Left cardiac atrium (tissue), 4 donors: ENCODE data around the gene BID. TPM values are rescaled to one million over a fixed set of nuclear protein-coding genes. Genes with fewer than 3 reads are reported as not detected.

ENCODE experiments used
- ATAC-seq, 2 donors: fragments of 200-7000 bp; cut with Tn5 transposase; one replicate each; pipeline ENCODE4 v1.9.1; 2020; ENCODE audit warnings: mild to moderate bottlenecking in 2 of 2, moderate library complexity in 2 of 2
- DNase-seq: peaks from one replicate; pipeline ENCODE4 v3.0.0-alpha.2; 2020
- intact Hi-C, 2 donors: fragments of 100-400 bp; cut with DNase I; formaldehyde crosslinking; loops; one replicate each; pipeline versions ENCODE4 v1.14.1 to v1.15.1; 2022 to 2023
- total RNA-seq, 2 donors: library from RNA; stranded (reverse); fragmentation: NEBNext Ultra II Directional; extraction: Animal tissue kit (Norgen Biotek cat#: 25700); gene quantifications; one replicate each; pipeline ENCODE4 v1.2.1, GENCODE V29; 2021
- donor health status: DM: no; HTN: yes; CAD: no.
- donor health status: DM: no; HTN: yes; CAD: no; lungs with severe emphysema.
- donor health status: DM: yes; HTN: yes; CAD: no.
- donor health status: Dilated cardiomyopathy.

Gene BID
- total RNA-seq, 2 donors from 2014 or later: 14.1 to 15.4 TPM

DNA sequence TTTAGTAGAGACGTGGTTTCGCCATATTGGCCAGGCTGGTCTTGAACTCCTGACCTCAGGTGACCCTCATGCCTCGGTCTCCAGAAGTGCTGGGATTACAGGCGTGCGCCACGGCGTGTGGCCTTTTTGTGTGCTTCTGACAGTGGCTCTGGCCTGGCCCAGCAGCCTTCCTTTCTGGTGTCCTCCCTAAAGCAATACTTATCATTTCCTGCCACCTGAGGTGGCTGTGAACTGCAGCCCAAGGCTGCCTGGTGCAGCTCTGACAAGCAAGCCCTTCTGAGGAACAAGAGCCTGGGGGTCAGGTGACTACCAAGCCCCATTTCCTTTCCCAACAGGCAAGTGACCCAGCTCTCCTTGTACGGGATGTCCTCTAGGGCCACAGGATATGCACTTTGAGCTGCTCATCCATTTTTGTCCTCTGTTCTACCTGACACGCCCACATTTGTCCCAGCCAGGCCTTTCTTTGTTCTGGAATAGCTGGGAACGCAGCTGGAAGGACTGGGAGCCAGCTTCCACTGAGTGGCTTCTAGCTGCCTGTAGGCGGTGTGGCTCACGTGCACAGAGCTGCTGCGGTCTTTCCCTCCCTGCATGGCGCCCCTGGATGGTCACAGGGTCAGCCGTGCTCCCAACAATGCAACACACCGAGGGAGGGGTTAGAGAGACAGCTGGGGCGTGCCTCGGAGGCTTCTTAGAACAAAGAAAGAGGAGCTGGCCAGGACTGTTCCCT, 12.3 kb upstream of the BID start:
- intact Hi-C loops: loop anchor here in 1 of 2 donors (5.0 kb wide), 1 partner anchor 229 kb away; no protein-coding TSS in a partner anchor
- ATAC-seq (peak; percentile 47 to 66), DNase-seq (peak; percentile 76)

DNA sequence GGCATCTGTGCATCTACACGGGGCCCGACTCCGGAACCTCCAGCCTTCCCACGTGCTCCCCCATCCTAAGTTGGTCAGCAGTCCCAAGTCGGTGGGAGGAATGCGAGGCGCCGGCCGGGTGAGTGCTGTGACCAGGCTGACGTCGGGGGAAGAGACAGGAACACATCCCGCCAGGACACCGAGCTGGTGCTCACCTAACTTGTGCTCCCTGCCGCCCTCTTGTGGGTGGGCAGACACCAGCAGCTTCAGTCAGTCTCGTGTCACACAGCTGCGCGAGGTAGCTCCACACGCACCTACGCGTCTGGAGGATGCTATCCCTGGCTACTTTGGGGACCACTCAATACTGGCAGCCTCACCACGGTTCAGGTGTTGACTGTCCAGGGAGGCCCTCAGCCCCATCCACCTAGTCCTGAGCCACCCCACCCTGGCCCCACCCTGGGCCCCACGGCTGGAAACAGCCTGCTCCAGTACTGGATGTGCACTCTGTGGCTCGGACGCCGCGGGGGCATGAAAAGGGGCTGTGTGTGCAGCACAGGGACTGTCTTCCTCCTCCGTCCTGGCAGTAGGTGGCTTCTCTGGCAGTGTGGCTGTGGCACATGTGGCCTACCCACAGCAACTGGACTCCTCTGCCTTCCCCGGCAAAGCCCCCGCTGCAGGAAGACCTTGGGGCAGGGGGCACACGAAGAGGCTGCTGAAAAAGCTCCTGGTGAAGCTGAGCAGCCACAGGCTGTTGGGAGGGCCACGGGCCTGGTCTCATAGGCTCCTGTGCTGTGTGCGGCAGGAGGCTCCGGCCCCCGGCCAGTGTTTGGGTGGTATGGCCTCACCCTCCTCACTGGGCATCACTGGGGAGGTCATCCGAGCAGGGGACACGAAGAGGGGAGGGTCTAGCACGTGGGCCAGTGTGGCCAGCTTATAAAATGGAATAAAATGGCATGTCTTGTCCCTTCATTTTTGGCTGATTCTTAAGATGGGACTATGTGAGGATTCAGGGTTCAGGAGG, 11.2 kb upstream of the BID start:
- DNase-seq: peak; percentile 59
- intact Hi-C loops: loop anchor here in 1 of 2 donors (5.0 kb wide), 1 partner anchor 228 kb away; no protein-coding TSS in a partner anchor

DNA sequence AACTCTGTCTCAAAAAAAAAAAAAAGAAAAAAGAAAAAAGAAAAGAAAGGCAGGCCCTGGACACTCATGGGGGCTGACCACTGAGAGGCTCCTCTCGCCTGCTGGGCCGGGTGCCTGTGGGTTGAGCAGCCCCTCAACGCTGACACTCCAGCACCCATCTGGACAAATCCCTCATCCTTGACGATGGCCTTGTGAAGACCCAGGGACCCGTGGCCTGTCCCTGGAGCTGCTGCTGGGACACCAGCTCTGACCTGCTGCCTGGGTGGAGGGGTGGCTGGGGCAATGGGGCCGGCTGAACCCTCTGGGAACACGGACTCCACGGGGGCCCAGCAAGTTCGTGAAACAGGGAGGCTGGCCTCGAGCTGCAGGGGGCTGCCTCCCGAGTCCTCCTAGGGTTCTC, 10.5 kb upstream of the BID start:
- DNase-seq (no peak), ATAC-seq (no peak)
- intact Hi-C loops: loop anchor here in 1 of 2 donors (5.0 kb wide), 1 partner anchor 227 kb away; no protein-coding TSS in a partner anchor

More for the DNA sequence above, 11.2 kb upstream of the BID start:
- ATAC-seq: peak; percentile 13 to 32

DNA sequence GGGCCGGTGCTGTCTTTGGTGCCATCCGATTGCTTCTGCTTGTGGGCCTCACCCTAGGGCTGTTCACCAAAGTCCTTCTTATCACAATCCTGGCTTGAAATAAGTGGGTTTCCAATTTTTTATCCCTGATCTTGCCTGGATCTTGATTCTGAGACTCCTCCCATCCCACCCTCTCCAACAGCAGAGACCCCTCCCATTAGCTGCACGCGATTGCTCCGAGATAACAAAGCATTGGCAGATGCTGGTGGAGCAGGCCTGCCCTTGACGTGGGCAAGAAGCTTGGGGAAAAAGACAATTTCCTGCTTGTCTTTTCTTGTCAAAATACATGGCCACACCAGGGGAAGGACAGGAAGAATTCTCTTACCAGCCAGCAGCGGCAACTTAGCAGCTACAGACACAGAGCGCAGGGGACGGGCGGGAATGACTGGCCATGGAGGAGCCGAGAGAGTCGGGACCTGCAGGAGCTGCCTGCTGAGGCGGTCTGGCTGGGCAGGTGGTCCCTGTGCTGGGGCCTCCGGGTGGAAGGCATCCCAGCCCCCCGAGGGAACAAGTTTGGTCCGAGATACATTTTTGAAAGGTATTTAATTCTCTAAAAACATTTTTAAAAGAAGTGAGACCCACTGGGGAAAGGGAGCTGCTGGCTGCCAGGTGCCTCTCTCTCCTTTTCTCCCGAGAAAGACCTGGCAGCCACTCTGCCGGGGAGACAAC, 9.7 kb upstream of the BID start:
- no peak for DNase-seq

DNA sequence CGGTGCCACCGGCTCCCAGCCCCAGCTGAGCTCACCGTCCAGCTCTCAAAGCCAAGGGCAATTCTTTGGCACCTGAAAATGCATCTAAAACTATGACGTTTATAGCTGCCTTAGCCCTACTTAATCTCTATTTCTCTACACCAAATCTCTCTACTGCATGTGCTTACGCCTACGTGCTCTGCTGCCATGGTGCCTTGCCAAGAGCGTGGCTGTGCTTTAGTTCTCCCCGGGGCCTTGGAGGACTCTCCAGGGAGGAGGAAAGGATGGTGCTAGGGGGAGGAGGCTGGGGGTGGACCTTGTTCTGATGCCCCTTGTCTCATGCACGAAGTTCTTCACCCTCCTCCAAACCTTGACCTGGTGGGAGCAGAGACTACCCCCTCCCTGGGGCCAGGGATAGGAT, 9.0 kb upstream of the BID start:
- no peak for ATAC-seq
- intact Hi-C loops: no loop called here
- no peak for DNase-seq

More for the DNA sequence above, 9.7 kb upstream of the BID start:
- intact Hi-C loops: no loop called here
- ATAC-seq: no peak

DNA sequence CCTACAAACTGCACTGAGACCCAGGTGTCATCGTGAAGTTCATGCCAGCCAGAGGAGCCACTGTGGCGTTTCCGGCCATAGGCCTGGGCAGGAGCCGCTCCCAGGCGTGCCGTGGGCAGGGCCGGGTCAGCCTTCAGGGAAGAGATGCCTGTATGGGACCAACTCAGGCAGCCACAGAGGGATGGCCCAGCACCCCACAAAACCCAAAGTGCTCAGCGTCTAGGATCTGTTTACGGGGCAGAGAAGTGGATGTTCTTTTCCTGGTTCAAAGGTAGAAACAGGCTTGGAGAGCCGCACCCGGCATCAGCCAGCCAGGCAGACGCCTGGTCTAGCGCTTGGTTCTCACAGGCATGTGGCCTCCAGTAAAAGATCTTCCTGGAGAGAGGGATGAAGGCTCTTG, 8.4 kb upstream of the BID start:
- intact Hi-C loops: no loop called here
- DNase-seq (no peak), ATAC-seq (no peak)

DNA sequence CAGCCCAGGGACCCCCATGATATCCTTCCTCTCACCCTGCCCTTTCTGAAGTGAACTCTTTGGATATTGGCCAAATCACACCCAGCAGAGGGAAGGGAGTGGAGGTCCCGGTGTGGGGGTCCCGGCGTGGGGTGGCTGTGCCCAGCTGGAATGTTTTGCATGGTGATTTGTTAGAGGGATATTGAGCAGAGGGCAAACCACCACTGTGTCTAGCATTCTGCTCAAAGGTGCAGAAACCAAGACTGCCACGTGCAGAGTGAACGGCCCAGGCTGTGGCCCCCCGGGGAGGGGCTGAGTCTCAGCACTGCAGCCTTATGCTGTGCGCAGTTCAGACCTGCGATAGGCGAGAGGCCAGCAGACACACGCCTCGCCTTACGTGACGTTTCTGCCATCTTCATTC, 7.9 kb upstream of the BID start:
- no peak for ATAC-seq
- no peak for DNase-seq
- intact Hi-C loops: no loop called here

DNA sequence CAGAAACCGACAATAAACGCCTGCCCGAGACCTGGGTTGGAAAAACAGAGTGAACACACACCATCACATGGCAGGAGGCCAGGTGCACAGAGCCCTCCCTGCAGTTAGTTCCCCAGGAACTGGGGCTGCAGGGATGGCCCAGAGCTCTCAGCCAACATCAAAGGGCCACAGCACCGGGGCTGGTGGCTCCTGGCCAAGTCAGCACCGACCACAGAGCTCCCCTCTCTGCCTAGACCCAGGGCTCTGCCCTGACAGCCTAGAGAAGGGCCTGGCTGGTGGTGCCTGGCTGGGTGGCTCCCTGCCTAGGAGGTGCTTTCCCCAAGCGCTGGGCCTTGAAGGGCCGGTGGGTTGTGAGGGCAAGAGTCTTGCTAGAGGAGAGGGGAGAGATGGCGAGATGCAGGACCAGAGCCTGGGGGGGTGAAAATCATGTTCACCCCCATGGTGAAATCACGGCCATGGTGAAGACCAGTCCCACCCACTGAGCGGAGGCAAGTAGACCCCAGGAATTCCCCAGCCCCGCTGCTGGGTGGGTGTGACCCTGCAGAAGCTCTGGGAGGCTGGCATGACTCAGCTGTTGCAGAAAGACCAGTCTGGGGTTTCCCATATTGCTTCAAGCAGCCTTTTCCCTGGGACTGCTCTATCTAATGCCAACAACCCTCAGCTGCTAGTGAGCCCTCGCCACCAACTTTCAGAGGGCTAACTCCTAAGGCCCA, 7.2 kb upstream of the BID start:
- intact Hi-C loops: no loop called here
- ATAC-seq (peak; percentile 17 to 71), DNase-seq (peak; percentile 49)

DNA sequence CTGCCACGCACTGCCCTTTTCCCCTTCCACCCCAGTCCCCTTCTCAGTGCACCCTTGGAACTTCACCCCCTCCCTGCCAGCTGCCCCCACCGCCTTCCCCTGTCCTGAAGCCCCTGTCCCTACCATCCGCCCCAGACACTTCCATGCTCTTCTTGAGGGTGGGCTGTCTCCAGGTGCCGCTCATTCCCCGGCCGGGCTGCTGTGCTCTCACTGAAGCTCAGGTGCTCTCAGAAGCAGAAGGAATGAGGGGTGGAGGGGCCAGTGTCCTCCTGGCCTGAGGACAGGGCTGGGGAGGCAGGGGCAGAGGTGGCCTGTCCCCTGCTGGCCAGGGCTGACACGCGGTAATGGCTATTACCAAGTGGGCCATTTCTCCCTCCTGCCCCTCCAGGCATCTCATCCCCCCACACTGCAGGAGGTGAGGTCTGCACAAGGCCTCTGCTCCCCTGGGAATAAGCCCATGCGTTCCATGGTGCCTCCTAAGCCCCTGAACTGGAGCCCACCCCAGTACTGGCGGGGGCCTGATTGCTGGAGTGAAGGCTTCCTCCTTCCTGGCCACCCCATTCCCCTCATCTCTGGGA, 6.6 kb upstream of the BID start:
- intact Hi-C loops: no loop called here
- DNase-seq: no peak
- ATAC-seq: no peak

DNA sequence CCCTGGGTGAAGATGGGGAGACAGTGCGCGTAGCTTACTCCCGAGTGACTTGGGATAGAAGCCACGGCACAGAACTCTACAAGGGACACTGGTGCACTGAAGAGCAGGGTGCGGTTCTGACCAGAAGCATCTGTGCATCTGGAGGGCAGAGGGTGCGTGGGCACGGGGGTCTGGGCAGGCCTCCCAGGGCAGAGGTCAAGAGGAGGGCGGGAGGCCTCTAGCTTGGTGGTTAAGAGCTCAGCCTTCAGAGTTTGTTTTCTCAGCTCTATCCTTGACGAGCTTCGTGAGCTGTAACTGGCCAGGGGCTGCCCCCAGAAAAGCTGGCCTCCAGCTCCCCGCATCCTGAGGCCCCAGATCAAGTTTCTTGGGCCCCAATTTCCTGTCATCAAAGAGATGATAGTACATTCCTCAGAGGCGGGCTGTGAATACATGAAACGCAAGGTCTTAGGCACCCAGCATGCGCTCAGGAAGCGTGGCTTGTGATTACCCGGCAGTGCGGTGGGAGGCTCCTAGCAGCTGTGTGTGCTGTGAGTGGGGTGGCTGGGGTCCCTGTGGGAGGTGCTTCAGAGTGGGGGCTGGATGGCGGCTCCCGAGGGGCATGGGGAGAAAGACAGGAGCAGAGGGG, 6.0 kb upstream of the BID start:
- ATAC-seq (no peak), DNase-seq (no peak)
- intact Hi-C loops: no loop called here

DNA sequence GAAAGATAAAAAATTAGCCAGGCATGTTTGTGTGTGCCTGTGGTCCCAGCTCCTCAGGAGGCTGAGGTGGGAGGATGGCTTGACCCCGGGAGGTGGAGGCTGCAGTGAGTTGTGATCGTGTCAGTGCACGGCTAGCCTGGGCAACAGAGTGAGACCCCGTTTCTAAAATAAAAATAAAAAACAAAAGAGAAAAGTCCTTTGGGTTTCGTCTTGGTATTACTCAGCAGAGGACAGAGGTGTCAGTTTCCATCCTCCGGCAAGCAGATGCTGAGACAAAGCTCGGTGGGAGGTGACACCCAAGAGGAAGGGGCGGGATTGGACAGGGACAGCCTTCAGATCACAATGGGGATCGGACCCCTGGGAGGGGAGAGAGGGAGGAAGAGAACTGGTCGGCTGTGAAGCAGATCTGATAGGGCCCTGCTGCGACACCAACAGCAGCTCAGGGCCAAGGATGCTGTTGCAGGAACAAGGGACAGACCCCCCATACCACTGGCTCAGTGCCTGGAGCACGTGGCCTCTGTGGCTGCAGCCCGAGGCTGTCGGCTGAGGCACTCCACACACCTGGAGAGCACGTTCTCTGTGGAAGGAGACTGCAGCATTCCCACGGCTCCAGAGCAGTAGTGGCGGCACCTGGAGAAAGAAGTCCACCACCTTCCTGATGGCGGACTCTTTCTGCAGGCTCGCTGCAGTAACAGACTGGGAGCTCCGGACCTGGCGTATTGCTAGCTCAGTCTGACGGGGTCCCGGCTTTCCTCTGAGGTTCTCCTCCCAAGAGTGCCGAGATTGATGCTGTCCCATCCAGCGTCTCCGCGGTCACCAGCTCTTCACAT, 5.2 kb upstream of the BID start:
- intact Hi-C loops: no loop called here
- ATAC-seq (no peak), DNase-seq (no peak)

DNA sequence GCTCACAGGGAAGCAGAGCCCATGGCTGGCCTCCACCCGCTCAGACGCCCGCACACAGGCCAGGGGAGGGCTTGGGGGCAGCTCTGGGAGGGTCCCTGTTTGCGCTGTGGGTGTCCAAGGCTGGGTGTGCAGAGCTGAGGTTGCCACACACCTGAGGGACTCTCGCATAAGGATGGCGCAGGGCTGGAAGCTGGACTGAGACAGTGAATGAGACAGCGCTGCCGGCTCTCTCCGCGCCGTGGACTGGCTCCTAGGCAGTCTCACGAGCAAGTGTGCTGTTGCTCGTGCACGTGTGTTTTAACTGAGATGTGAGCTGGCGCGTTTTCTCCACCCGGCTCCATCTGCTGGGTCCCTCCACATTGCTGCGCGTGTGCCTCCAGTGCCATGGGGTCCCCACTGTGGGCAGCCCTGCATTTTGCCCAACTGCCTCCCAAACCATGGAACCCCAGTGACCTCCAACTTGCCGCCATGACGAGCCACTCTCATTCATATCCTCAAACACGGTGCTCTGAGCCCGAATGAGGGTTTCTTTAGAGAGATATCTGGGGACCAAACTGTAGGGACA, 4.2 kb upstream of the BID start:
- DNase-seq (no peak), ATAC-seq (no peak)
- intact Hi-C loops: no loop called here

DNA sequence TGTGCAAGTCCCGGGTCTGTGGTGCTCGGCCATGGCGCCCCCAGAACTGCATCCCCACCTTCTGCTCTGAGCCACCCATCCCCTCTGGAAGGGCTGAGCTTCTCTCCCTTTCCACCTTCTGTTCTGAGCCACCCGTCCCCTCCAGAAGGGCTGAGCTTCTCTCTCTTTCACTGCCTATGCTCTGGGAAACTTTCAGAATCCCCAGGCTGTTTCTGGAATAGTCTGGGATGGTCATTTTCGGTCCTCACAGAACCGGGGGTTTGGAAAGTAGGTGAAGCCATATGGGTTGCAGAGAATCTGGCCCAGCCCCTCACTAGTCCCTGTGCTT, 3.4 kb upstream of the BID start:
- intact Hi-C loops: no loop called here
- no peak for DNase-seq
- no peak for ATAC-seq

DNA sequence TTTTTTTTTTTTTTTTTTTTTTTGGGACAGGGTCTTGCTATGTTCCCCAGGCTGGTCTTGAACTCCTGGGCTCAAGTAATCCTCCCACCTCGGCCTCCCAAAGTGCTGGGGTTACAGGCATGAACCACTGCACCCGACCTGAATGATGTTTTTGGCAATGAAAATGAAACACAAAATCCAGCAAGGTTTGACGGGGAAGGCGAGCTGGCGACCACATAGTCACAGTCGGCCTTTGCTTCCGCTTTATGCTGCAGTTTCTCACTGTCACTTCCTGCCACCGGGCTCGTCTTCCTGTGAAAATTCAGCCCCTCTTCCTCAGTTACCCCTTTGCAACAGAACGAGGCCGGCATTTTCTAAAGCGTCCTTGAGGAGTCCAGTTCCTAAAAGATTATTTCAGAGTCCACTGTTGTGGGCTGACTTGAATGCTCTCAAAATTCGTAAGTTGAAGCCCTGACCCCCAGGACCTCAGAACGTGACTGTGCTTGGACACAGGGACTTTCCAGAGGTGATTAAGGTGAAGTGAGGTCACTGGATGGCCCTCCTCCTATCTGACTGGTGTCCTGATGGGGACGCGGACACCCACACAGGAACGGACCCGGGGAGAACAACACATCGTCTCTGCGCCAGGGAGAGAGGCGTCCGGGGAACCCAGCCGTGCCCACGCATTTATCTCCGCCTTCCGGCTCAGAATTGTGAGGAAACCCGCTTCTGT, 2.9 kb upstream of the BID start:
- ATAC-seq (no peak), DNase-seq (no peak)
- intact Hi-C loops: no loop called here

DNA sequence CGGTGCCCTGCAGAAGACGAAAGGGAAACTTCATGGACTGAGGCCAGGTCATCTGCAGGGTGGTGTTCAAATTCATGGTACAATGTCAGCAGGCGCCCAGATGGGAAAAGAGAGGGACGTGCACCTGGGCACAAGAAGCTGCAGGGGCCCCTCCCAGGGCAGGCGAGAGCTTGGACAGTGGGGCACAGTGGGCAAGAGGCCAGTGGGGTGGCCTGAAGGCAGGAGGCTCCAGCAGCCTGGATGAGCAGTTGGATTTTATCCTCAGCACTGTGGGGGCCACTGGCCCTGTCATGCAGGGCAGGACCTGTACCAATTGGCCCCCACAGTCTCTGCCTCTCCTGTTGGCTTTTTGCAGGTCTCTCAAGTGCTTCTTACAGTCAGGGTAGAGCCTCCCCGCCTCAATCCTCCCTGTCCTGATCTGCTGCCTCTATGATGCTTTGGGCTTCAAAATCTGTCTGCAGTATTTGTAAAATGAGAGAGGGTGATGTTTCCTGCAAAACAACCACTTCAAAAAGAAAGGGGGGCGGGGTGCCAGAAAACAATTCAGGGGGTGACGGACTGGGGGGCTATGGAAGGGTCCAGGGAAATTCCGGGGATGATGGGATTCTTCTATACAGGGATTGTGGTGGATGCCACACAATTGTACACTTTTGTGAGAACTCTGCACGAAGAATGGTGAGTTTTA, 1.7 kb upstream of the BID start:
- ATAC-seq (no peak), DNase-seq (no peak)
- intact Hi-C loops: no loop called here
